AG04450 (cell line): ENCODE measurements around the gene CTBP2. TPM values are rescaled to one million over a fixed set of nuclear protein-coding genes. Genes with fewer than 3 reads are reported as not detected.
A peak's percentile ranks its signal among the peaks of the same experiment; 100 is the strongest.

Experiments
- CTCF ChIA-PET: fragments of 300-600, 350-600 bp; formaldehyde crosslinking; extraction: SDS; loops from one replicate; lab custom pipeline; 2022; ENCODE audit warnings: antibody characterized with exemption, inconsistent platforms; lab: Charles Lee
- POLR2A ChIA-PET: fragments of 350-600 bp; formaldehyde crosslinking; extraction: SDS; loops from one replicate; lab custom pipeline; 2021; ENCODE audit warnings: antibody characterized with exemption, inconsistent platforms; lab: Yijun Ruan, JAX
- DNase-seq: peaks from one replicate; pipeline ENCODE4 v3.0.0-alpha.2; 2011; ENCODE audit warnings: low read depth, low spot score
- H3K27ac ChIP-seq: one replicate; pipeline ENCODE4 v1.5.1; 2012; ENCODE audit warnings: low read depth, low read length, control low read depth
- H3K27me3 ChIP-seq: one replicate; pipeline ENCODE4 v1.6.0; 2012; ENCODE audit warnings: low read length; ENCODE audit not compliant: control insufficient read depth, insufficient read depth
- H3K4me3 ChIP-seq: 2 replicates; pipeline ENCODE4 v1.5.1; 2011; ENCODE audit warnings: mild to moderate bottlenecking, low read depth, low read length, control low read depth
- H3K9me3 ChIP-seq: 2 replicates; pipeline ENCODE4 v1.5.1; 2012; ENCODE audit warnings: low read length; ENCODE audit not compliant: control insufficient read depth, insufficient read depth
- polyA plus RNA-seq: library from polyadenylated mRNA; depleted of rRNA; stranded (reverse); fragments of >200 nt; gene quantifications from 2 replicates; pipeline ENCODE4 v1.2.3, GENCODE V29; 2011
- TF ChIP-seq, protein P1 (sequence below): IDR thresholded peaks from 2 replicates; pipeline ENCODE4 v1.5.1; 2011; ENCODE audit warnings: low read depth, low read length, control low read depth, inconsistent platforms

CTBP2 gene
- polyA plus RNA-seq, 1 experiment: 52.5 TPM

DNA sequence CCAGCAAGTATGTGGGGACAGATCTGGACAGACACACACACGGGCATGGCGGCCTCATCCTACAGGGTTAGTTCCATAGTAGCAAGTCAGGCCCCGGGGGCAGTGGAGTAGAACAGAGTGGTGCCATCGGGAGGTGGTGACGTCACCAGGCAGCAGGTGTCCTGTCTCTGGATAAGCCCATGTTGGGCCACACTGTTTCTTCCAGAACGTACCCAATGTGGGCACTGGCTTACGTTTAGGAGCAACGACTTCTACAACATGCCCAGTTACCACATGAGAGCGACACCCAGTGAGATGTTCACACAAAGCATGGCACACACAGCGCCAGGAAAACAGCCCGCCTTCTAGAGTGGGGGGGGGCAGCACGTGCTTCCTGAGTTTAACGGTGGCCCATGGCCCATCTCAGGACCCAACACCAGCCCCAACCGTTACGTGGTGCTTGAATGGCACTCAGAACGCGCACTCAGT, 67.8 kb downstream of the CTBP2 start:
- Histone ChIP-seq H3K27me3 (no peaks in the 10 kb centered on the region), H3K4me3 (no peak overlapping the region), H3K27ac (peak overlapping the region; percentile 85), H3K9me3 (no peaks in the 10 kb centered on the region)
- TF ChIP-seq, protein P1, sequence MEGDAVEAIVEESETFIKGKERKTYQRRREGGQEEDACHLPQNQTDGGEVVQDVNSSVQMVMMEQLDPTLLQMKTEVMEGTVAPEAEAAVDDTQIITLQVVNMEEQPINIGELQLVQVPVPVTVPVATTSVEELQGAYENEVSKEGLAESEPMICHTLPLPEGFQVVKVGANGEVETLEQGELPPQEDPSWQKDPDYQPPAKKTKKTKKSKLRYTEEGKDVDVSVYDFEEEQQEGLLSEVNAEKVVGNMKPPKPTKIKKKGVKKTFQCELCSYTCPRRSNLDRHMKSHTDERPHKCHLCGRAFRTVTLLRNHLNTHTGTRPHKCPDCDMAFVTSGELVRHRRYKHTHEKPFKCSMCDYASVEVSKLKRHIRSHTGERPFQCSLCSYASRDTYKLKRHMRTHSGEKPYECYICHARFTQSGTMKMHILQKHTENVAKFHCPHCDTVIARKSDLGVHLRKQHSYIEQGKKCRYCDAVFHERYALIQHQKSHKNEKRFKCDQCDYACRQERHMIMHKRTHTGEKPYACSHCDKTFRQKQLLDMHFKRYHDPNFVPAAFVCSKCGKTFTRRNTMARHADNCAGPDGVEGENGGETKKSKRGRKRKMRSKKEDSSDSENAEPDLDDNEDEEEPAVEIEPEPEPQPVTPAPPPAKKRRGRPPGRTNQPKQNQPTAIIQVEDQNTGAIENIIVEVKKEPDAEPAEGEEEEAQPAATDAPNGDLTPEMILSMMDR: no peak
- DNase-seq: no peak
- POLR2A ChIA-PET: no interaction called here
- CTCF ChIA-PET: no interaction called here

DNA sequence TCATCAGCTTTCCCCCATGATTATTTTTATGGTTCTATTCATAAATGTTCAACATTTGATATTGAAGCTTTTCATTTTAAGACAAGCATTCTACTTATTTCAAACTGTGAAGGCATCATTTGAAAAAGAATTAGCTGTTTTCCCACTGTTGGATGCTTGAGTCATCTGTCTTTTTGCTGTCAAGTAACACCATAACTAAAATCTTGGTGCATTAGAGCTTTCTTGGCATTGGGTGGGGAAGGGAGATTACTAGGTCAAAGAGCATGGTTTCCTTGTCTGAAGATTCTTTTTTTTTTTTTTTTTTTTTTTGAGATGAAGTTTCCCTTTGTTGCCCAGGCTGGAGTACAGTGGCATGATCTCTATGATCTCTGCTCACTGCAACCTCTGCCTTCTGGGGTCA, 68.5 kb downstream of the CTBP2 start:
- POLR2A ChIA-PET: interaction anchor here (0.7 kb wide), 2 partner anchors 32 to 151 kb away, joined by 4 to 9 read pairs; no protein-coding TSS in a partner anchor
- CTCF ChIA-PET: interaction anchor here (0.6 to 1.5 kb wide), 3 partner anchors 31 to 70 kb away, joined by 4 to 6 read pairs (median 5); no protein-coding TSS in a partner anchor

DNA sequence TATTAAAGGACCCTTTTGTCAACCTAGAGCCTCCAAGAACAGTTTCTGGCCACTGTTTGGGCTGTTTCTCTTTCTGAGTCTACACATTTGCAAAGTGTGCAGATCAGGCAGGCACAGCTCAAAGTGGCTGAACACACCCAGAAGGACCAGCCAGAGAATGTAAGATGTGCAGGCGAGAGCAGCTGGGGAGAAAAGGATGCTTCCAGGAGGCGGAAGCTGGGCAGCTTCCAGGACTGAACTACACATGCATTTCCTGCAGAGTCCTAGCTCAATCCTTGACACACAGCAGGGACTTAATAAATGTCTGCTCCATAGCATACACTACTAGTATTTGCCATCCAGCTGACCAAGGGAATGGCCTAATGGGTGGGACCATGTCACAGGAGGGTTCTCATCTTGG, 70.9 kb downstream of the CTBP2 start:
- CTCF ChIA-PET: interaction anchor here (2.1 to 2.3 kb wide), 2 partner anchors 28 to 42 kb away, joined by 9 to 10 read pairs; no protein-coding TSS in a partner anchor
- H3K27me3 ChIP-seq: no peaks in the 10 kb centered on the region
- no peak overlapping the region for H3K4me3 ChIP-seq
- no peaks in the 10 kb centered on the region for H3K9me3 ChIP-seq
- TF ChIP-seq, protein P1: no peak
- POLR2A ChIA-PET: no interaction called here
- no peak for DNase-seq
- H3K27ac ChIP-seq: no peak overlapping the region

More for the DNA sequence above, 68.5 kb downstream of the CTBP2 start:
- Histone ChIP-seq H3K27ac (no peak overlapping the region), H3K9me3 (no peaks in the 10 kb centered on the region), H3K4me3 (no peak overlapping the region), H3K27me3 (no peaks in the 10 kb centered on the region)
- TF ChIP-seq, protein P1: no peak
- no peak for DNase-seq

DNA sequence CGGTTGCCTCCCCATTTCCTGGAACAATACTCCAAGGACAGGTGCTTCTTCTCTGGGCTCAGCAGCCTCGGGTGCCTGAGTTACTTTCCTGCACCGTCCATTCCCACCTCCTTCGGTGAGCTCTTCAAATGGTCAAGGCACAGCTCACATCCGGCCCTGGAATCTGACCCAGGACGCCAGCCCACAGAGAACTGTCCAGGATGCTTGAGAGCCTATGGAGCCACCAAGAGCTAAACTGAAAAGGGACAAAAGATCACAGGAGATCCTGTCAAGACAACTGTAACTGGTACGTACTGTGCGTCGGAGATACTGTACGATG, 72.5 kb downstream of the CTBP2 start:
- no peaks in the 10 kb centered on the region for H3K9me3 ChIP-seq
- no peak for DNase-seq
- H3K27ac ChIP-seq: peak overlapping the region; percentile 11
- POLR2A ChIA-PET: no interaction called here
- TF ChIP-seq, protein P1: no peak
- CTCF ChIA-PET: interaction anchor here (1.1 to 2.1 kb wide), 2 partner anchors 9 to 26 kb away, joined by 4 to 10 read pairs; no protein-coding TSS in a partner anchor
- H3K27me3 ChIP-seq: no peaks in the 10 kb centered on the region
- H3K4me3 ChIP-seq: no peak overlapping the region

DNA sequence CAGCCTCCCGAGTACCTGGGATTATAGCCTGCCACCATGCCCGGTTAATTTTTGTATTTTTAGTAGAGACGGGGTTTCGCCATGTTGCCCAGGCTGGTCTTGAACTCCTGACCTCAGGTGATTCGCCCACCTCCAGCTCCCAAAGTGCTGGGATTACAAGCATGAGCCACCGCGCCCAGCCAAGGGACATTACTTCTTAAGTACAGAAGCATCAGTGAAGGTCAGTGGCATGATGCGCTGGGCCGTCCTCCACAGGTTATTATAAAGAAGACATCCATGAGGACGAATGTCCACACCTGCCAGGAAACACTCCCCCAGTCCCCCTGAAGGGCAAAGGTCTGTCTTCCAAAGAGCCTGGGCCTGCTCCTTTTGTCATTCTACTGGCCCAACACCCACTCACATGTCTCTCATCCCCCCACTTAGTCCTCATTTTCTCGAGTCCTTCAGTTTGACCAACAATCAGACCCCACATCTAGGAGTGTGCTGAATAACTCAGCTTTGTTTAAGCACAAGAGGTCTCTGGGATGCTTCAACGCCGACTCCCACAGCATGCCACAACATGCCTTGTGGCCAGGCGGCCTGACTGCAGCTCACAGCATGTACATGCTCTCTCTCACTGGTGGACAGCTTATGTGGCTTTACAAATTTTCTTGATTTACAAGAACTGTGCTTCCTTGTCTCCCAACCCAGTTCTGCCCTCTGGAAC, 73.0 kb downstream of the CTBP2 start:
- no peak overlapping the region for H3K4me3 ChIP-seq
- peak overlapping the region; percentile 31 for H3K27ac ChIP-seq
- H3K9me3 ChIP-seq: no peaks in the 10 kb centered on the region
- DNase-seq: no peak
- ChIA-PET POLR2A (no interaction called here), CTCF (interaction anchor here (1.1 to 4.1 kb wide), 3 partner anchors 9 to 26 kb away, joined by 4 to 26 read pairs (median 10); no protein-coding TSS in a partner anchor)
- H3K27me3 ChIP-seq: no peaks in the 10 kb centered on the region
- TF ChIP-seq, protein P1: no peak
